Suprapubic skin (tissue), 4 donors: ENCODE data around the gene AP3B1.

Source experiments
- POLR2A ChIP-seq, 2 donors: fragments of 450-650 bp; IDR thresholded peaks; one replicate each; pipeline ENCODE4 v1.6.1; 2017; ENCODE audit warnings: antibody characterized with exemption in 2 of 2, mild to moderate bottlenecking in 2 of 2, moderate library complexity in 2 of 2
- POLR2AphosphoS5 ChIP-seq, 3 donors: sonication (generic); formaldehyde crosslinking; IDR thresholded peaks; one replicate each; pipeline ENCODE4 v1.6.1; 2017; ENCODE audit warnings: antibody characterized with exemption in 3 of 3
- TF ChIP-seq, protein P1 (sequence below), 2 donors: fragments of 200-600 bp in 1 of 2; fragments of 450-650 bp in 1 of 2; sonication (generic) in 1 of 2; IDR thresholded peaks; one replicate each; pipeline ENCODE4 v1.5.1; 2016 to 2019; ENCODE audit warnings: antibody characterized with exemption in 2 of 2, mild to moderate bottlenecking in 1 of 2, moderate library complexity in 1 of 2

DNA sequence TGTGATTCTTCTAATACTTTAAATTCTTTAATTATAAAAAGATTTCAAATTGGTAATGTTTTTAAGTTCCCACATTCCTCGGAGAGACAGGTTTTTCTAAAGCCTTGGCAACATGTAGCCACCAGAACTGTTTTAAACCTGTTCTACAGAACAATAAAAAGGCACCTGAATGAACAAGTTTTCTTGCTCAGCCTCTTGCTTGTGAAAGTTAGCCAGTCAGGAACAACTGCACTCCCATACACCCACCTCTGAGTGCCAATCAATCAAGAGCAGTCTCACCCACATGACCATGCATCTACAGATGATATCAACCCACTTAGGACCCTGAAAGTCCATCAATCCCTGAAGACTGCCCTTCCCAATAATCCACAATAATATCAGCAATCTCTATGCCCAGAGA is 62.3 kb downstream of the AP3B1 start:
- TF ChIP-seq, protein P1, sequence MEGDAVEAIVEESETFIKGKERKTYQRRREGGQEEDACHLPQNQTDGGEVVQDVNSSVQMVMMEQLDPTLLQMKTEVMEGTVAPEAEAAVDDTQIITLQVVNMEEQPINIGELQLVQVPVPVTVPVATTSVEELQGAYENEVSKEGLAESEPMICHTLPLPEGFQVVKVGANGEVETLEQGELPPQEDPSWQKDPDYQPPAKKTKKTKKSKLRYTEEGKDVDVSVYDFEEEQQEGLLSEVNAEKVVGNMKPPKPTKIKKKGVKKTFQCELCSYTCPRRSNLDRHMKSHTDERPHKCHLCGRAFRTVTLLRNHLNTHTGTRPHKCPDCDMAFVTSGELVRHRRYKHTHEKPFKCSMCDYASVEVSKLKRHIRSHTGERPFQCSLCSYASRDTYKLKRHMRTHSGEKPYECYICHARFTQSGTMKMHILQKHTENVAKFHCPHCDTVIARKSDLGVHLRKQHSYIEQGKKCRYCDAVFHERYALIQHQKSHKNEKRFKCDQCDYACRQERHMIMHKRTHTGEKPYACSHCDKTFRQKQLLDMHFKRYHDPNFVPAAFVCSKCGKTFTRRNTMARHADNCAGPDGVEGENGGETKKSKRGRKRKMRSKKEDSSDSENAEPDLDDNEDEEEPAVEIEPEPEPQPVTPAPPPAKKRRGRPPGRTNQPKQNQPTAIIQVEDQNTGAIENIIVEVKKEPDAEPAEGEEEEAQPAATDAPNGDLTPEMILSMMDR (IDR thresholded peaks at IDR 0.05): no peak
- TF ChIP-seq POLR2AphosphoS5 (IDR thresholded peaks at IDR 0.05): no peak
- TF ChIP-seq POLR2A (IDR thresholded peaks at IDR 0.05): no peak
